DND-41 (cell line): ENCODE results near the gene IQCF6.
"Not testable (repeated sequence)": the region's sequence is repeated elsewhere in the genome, so short reads cannot be mapped to it uniquely, and the experiment has no call there.

ENCODE experiments used
- ATAC-seq: fragments of 200-7000 bp; cut with Tn5 transposase; 3 replicates; pipeline ENCODE4 v1.9.1; 2021; ENCODE audit warnings: low read depth; ENCODE audit not compliant: insufficient read depth
- DNase-seq: peaks from one replicate; pipeline ENCODE4 v3.0.0-alpha.2; 2020
- H2AFZ ChIP-seq: 2 replicates; pipeline ENCODE4 v1.6.0; 2012; ENCODE audit warnings: low read depth, low read length
- H3K27ac ChIP-seq: 2 replicates; pipeline ENCODE4 v1.5.1; 2012; ENCODE audit warnings: low read length, inconsistent platforms
- H3K27me3 ChIP-seq: fragments of 200-600 bp; sonication (generic); 2 replicates; pipeline ENCODE4 v1.6.0; 2012; ENCODE audit warnings: low read length, mild to moderate bottlenecking, inconsistent platforms; ENCODE audit not compliant: insufficient read depth, poor library complexity
- H3K36me3 ChIP-seq: 2 replicates; pipeline ENCODE4 v1.5.1; 2012; ENCODE audit warnings: low read length, inconsistent platforms; ENCODE audit not compliant: insufficient read depth
- H3K4me1 ChIP-seq: 2 replicates; pipeline ENCODE4 v1.5.1; 2012; ENCODE audit warnings: mild to moderate bottlenecking, low read length; ENCODE audit not compliant: insufficient read depth
- H3K4me2 ChIP-seq: 2 replicates; pipeline ENCODE4 v1.6.0; 2012; ENCODE audit warnings: mild to moderate bottlenecking, moderate library complexity, low read length, inconsistent platforms; ENCODE audit not compliant: insufficient read depth
- H3K4me3 ChIP-seq, 2 experiments: fragments of 200-600 bp in 1 of 2; shearing (Covaris generic) in 1 of 2; 2 replicates each; pipeline ENCODE4 v1.5.1; 2012 to 2016; ENCODE audit warnings: inconsistent platforms in 2 of 2, low read length in 2 of 2, mild to moderate bottlenecking in 2 of 2, low read depth in 1 of 2, moderate library complexity in 1 of 2
- H3K79me2 ChIP-seq: 2 replicates; pipeline ENCODE4 v1.6.0; 2012; ENCODE audit warnings: low read length, inconsistent platforms; ENCODE audit not compliant: insufficient read depth
- H3K9ac ChIP-seq: 2 replicates; pipeline ENCODE4 v1.6.0; 2012; ENCODE audit warnings: low read depth, mild to moderate bottlenecking, inconsistent platforms, low read length, moderate library complexity
- H3K9me3 ChIP-seq: 2 replicates; pipeline ENCODE4 v1.5.1; 2012; ENCODE audit warnings: low read length, moderate library complexity, mild to moderate bottlenecking, inconsistent platforms; ENCODE audit not compliant: insufficient read depth, severe bottlenecking
- H4K20me1 ChIP-seq: 2 replicates; pipeline ENCODE4 v1.6.0; 2012; ENCODE audit warnings: low read length; ENCODE audit not compliant: insufficient read depth
- CTCF ChIP-seq: IDR thresholded peaks from 2 replicates; pipeline ENCODE4 v1.5.1; 2012; ENCODE audit warnings: borderline replicate concordance, low read length, moderate library complexity, mild to moderate bottlenecking; ENCODE audit not compliant: poor library complexity, severe bottlenecking; ENCODE audit errors: extremely low read depth
- EZH2 ChIP-seq: IDR thresholded peaks from 3 replicates; pipeline ENCODE4 v1.6.1; 2012; ENCODE audit warnings: borderline replicate concordance, low read depth, mild to moderate bottlenecking, moderate library complexity, low read length, inconsistent platforms; ENCODE audit not compliant: severe bottlenecking

Gene IQCF6

GRCh38 chr3:51777985-51778384 lies 1.1 kb downstream of the IQCF6 start:
- Histone ChIP-seq H2AFZ (no peak overlapping the region), H3K27me3 (peaks cover 2% of the 10 kb centered on the region), H3K9ac (no peak overlapping the region), H3K9me3 (no peaks in the 10 kb centered on the region), H3K27ac (no peak overlapping the region), H3K4me1 (no peaks in the 10 kb centered on the region), H3K4me2 (no peak overlapping the region), H4K20me1 (no peaks in the 10 kb centered on the region; the same call in 1 of the 2 replicates), H3K79me2 (no peaks in the 10 kb centered on the region), H3K36me3 (no peaks in the 10 kb centered on the region), H3K4me3 (no peak overlapping the region)
- DNase-seq (no peak), ATAC-seq (no peak)
- no peak for TF ChIP-seq CTCF
- TF ChIP-seq EZH2: no peak

DNA sequence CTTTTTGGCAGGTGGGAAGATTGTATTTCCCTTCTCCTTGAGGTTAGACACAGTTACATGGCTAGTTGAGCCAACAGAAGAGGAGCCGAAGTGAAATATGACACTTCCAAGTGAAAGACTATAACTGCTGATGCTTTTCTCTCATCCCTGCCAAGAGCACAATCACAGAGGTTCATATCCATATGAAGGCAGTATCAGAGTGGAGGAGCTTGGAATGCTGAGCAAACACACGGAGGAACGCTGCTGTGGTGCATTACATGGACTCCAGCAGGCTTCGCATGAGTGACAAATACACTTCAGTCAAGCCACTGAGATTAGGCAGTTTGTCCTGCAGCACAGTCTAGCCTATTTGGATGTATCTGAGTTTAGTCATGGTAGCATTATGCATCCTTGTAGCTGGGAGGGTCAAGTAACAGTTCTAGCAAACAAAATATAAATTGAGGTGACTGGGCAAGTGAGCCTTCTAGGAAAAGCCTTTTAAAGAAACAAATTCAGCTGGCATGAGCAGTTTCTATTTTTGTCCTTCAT lies 5.4 kb downstream of the IQCF6 start:
- Histone ChIP-seq H3K27ac (no peak overlapping the region), H3K4me1 (no peaks in the 10 kb centered on the region), H3K9me3 (no peaks in the 10 kb centered on the region), H3K27me3 (peaks cover 8% of the 10 kb centered on the region), H3K36me3 (no peaks in the 10 kb centered on the region), H2AFZ (no peak overlapping the region), H4K20me1 (no peaks in the 10 kb centered on the region; the same call in 1 of the 2 replicates), H3K4me3 (no peak overlapping the region), H3K9ac (no peak overlapping the region), H3K79me2 (no peaks in the 10 kb centered on the region), H3K4me2 (no peak overlapping the region)
- TF ChIP-seq CTCF (no peak), EZH2 (no peak)
- DNase-seq (no peak), ATAC-seq (no peak)

- TF ChIP-seq CTCF: no peak
- TF ChIP-seq EZH2: no peak
- no peaks in the 10 kb centered on the region for H3K79me2 ChIP-seq
- no peak overlapping the region for H3K4me3 ChIP-seq
- DNase-seq: no peak
- no peaks in the 10 kb centered on the region for H3K27me3 ChIP-seq
- H2AFZ ChIP-seq: no peak overlapping the region
- no peak overlapping the region for H3K27ac ChIP-seq
- no peak overlapping the region for H3K4me2 ChIP-seq
- no peaks in the 10 kb centered on the region for H3K36me3 ChIP-seq
- no peak overlapping the region for H3K9ac ChIP-seq
- no peaks in the 10 kb centered on the region for H3K4me1 ChIP-seq
- ATAC-seq: no peak
- H4K20me1 ChIP-seq: no peaks in the 10 kb centered on the region
- H3K9me3 ChIP-seq: peaks cover 15% of the 10 kb centered on the region
Observed at GRCh38 chr3:51759203-51759602, 19.8 kb downstream of the IQCF6 start.

DNA sequence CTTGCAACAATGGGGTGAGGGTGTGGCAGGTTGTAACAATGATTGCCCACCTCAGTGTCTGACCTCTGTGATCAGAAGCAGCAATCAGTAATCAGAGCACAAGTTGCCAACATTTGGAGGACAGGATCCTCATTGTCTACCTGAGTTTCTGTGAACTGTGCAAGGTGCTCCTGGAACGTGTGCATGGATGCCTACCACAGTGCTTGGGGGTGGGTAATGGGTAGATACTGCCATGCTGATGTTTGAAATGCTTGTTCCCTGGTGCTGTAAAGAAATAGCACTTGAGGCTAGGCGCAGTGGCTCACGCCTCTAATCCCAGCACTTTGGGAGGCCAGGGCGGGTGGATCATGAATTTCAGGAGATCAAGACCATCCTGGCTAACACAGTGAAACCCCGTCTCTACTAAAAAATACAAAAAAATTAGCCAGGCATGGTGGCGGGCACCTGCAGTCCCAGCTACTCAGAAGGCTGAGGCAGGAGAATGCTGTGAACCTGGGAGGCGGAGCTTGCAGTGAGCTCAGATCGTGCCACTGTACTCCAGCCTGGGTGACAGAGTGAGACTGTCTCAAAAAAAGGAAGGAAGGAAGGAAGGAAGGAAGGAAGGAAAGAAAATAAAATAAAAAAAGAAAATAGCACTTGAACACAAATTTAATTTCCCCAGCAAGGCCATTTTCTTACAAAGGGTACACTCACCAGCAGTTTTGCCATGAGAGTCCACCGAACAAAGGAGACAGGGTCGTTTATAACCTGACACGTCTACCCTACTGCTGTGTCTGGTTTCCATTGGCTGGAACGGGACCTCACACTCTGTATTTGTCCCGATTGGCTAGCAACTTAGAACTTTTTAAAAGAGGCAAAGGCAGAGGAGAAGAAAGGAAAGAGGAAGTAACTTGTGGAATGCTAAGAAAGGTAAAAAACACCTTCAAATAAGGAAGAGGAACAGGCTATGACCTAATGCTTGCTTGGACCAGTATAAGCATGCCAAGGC lies 25.0 kb downstream of the IQCF6 start:
- H2AFZ ChIP-seq, DNase-seq: not testable (repeated sequence)

More for the DNA sequence above, 25.0 kb downstream of the IQCF6 start:
- H3K4me1 ChIP-seq, H3K27me3 ChIP-seq, ATAC-seq, H3K36me3 ChIP-seq, H3K9ac ChIP-seq, H3K9me3 ChIP-seq, H3K4me2 ChIP-seq, H4K20me1 ChIP-seq, H3K4me3 ChIP-seq, H3K27ac ChIP-seq, H3K79me2 ChIP-seq: not testable (repeated sequence)
